Measurements from ENCODE around the gene GRIP2.
A peak's percentile ranks its signal among the peaks of the same experiment; 100 is the strongest.

Gene GRIP2

DNA sequence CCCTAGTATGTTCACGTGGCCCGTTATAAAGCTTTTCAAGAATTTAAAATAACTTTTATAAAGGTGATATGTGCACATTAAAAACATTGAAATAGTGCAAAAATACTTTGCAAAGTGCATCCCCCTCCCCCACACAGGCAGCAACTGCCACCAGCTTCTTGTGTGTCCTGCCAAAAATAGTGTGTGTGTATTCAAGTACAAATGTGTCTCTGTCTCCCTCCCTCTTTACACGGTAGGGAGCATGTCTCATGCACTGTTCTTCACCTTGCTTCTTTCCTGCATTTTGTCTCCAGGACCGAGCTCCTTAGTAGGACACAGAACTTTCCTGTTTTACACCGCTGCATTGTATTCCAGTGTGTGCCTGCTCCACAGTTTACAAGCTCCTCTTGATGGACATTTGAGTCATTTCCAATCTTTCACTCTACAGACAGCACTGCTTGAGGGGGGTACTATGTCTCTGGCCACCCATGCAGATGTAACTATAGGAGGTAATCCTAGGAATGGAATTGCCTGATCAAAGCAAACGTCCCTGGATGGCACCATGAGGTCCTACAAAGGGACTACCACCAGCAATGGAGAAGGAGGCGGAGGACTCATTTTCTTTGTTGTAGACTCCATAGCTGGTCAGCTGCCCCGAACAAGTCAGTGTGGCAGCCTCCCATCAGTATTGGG, 85.4 kb downstream of the GRIP2 start:
- in situ Hi-C loops (cut with HindIII; ENCODE audit: low pct_ligation_motif_present, low sequenced_read_pairs) = loop anchor here (25.0 kb wide), 1 partner anchor 192 kb away; no protein-coding TSS in a partner anchor
- no peak for DNase-seq
- H3K27ac ChIP-seq = no peak overlapping the region
- peaks cover 6% of the 10 kb centered on the region for H3K36me3 ChIP-seq (replicated peaks)
- TF ChIP-seq, protein P1, sequence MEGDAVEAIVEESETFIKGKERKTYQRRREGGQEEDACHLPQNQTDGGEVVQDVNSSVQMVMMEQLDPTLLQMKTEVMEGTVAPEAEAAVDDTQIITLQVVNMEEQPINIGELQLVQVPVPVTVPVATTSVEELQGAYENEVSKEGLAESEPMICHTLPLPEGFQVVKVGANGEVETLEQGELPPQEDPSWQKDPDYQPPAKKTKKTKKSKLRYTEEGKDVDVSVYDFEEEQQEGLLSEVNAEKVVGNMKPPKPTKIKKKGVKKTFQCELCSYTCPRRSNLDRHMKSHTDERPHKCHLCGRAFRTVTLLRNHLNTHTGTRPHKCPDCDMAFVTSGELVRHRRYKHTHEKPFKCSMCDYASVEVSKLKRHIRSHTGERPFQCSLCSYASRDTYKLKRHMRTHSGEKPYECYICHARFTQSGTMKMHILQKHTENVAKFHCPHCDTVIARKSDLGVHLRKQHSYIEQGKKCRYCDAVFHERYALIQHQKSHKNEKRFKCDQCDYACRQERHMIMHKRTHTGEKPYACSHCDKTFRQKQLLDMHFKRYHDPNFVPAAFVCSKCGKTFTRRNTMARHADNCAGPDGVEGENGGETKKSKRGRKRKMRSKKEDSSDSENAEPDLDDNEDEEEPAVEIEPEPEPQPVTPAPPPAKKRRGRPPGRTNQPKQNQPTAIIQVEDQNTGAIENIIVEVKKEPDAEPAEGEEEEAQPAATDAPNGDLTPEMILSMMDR (IDR thresholded peaks at IDR 0.05; ENCODE audit: low read depth, low read length, missing control alignments) = no peak
- H3K4me3 ChIP-seq (ENCODE audit: low read depth, low read length) = no peak overlapping the region
- H3K27me3 ChIP-seq (replicated peaks) = no peaks in the 10 kb centered on the region

DNA sequence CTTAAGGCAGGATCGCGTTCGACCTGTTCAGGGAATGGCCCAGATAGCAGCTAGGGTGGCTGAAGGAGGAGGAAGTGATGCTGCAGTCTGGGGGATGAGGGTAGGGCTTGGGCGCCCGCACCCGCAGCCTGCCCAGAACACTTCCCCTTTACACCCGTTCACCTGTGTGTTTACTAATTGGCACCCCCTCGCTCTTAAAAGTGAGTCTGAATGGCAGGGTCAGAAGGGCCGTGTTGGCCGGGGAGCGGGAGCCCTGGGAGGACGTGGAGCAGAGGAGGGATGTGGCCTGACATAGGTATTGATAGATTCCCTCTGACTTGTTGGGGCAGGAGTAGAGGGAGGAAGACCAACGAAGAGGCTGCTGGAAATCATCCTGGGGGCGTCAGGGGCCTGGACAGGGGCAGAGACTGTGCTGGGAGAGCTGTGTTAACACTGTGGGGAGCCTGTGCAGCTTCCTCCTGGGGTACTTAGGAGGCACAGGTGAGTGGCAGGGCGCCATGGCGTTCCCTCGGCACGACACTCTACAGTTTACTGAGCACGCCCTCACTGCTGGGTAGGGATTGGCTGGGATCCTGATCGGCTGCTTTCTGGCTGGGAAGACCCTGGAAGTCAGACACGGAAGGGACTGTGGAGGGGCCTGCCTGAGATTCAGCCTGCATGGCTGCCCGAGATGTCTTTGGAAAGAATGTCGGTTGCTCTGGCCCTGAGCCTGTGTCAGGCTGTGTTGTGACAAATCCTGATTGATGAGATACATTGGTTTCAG, 86.1 kb downstream of the GRIP2 start:
- no peak overlapping the region for H3K4me3 ChIP-seq (ENCODE audit: low read depth, low read length)
- TF ChIP-seq, protein P1 (IDR thresholded peaks at IDR 0.05; ENCODE audit: low read depth, low read length, missing control alignments) = no peak
- DNase-seq = no peak
- H3K27me3 ChIP-seq (replicated peaks) = no peaks in the 10 kb centered on the region
- peaks cover 10% of the 10 kb centered on the region for H3K36me3 ChIP-seq (replicated peaks)
- H3K27ac ChIP-seq = no peak overlapping the region
- in situ Hi-C loops (cut with HindIII; ENCODE audit: low pct_ligation_motif_present, low sequenced_read_pairs) = loop anchor here (25.0 kb wide), 1 partner anchor 192 kb away; no protein-coding TSS in a partner anchor

DNA sequence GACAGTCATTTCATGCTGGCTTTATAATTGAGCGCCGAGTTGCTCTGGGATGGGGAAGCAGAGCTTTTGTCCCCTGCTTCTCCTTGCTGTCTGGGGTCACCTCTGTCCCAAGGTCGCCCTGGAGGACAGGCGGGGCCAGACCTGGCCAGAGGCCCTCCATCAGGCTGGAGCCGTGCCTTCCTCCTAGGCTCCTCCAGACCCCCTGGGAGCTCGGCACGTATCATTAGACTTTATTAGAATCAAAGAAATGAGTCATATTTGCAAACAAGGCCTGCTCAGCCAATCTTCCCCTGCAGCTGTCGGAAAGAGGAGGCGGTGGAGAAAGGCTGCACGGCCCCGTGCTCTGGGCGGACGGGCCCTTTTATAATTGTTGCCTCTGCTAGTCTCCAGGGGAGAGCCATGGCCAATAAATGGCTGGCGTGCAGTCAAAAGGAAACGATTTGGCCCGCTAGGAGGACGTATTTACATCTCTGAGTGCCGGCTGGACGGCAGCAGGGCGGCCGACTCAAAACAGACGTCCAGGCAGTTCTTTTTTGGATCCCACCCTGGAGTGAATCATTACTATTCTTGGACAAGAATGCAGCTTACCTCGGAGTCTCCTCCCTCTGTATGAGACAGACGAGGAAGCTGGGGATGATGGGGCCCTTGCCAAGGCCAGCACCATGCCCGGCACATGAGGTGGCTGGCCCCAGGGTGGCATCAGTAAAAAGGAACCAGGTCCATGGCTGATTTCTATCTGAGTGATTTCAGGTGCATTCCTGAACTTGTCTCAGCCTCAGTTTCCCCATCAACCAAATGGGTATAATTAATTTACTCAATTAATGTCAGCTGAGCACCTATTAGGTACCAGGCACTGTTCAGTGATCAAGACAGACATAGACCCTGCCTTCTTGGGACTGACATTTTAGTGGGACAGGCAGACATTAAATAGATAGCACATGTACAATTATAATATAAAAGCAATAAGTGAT, 87.1 kb downstream of the GRIP2 start:
- Histone ChIP-seq H3K36me3 (replicated peaks) (peaks cover 18% of the 10 kb centered on the region), H3K4me3 (ENCODE audit: low read depth, low read length) (peak overlapping the region; percentile 17), H3K27me3 (replicated peaks) (no peaks in the 10 kb centered on the region), H3K27ac (peak overlapping the region; percentile 88)
- peak; percentile 94 for DNase-seq
- TF ChIP-seq, protein P1 (IDR thresholded peaks at IDR 0.05; ENCODE audit: low read depth, low read length, missing control alignments) = peak; percentile 34
- in situ Hi-C loops (cut with HindIII; ENCODE audit: low pct_ligation_motif_present, low sequenced_read_pairs) = loop anchor here (25.0 kb wide), 1 partner anchor 191 kb away; no protein-coding TSS in a partner anchor

DNA sequence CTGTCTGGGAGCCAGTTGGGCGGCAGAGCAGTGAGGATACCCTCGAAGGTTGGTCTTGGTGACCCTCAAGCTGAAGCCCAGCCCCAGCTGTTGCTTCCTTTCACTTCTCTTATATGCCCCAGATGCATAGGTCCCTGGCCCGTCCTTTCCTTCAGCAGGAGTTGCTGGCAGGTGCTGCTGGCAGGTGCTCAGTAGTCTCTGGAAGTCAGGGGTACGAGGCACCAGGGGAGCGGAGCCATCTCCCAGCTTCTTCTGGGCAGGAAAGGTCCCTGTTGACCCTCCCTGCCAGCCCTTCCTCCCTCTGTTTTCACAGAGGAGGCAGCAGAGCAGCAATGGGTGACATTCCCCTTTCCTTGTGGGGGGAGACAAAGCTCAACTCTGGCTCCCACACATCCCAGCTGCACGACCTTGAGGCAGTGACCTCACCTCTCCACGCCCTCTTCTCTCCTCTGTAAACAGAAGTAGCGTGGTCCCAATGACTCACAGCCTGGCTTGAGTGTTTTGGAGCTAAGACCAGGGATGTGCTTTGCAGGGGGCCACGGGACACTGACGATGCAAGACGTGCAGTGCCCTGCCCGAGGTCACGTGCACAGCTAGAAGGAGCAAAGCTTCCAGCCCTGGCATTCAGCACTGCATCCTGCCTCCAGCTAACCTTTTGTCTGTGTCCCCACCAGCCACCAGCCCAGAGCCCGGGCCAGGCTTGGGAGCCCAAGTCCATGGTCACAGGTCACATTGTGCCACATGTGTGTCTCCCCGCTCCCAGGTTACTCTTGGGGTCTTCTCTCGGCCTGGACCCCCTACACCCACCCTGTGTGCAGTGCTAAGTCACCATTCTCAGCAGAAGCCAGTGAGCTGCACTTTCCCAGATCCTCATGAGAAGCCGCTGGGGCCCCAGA, 88.0 kb downstream of the GRIP2 start:
- in situ Hi-C loops (cut with HindIII; ENCODE audit: low pct_ligation_motif_present, low sequenced_read_pairs) = loop anchor here (25.0 kb wide), 1 partner anchor 190 kb away; no protein-coding TSS in a partner anchor
- H3K36me3 ChIP-seq (replicated peaks) = peaks cover 27% of the 10 kb centered on the region
- TF ChIP-seq, protein P1 (IDR thresholded peaks at IDR 0.05; ENCODE audit: low read depth, low read length, missing control alignments) = no peak
- peak; percentile 89 for DNase-seq
- H3K4me3 ChIP-seq (ENCODE audit: low read depth, low read length) = peak overlapping the region; percentile 17
- H3K27me3 ChIP-seq (replicated peaks) = no peaks in the 10 kb centered on the region
- H3K27ac ChIP-seq = peak overlapping the region; percentile 88
